PC-9 (cell line): ENCODE data around the gene KLK14. TPM values are rescaled to one million over a fixed set of nuclear protein-coding genes. Genes with fewer than 3 reads are reported as not detected.

Source experiments
- BruUV-seq: library from RNA; stranded (reverse); fragments of 400-500 nt; replicated peaks from 2 replicates; lab custom pipeline; 2021; lab: Mats Ljungman, UMichigan
- CTCF ChIA-PET: fragments of 300-600 bp; sonication (Branson Sonifier 250); formaldehyde crosslinking; loops from one replicate; lab custom pipeline; 2022; ENCODE audit warnings: antibody characterized with exemption; lab: Charles Lee
- POLR2A ChIA-PET: fragments of 300-600 bp; sonication (Branson Sonifier 250); formaldehyde crosslinking; loops from one replicate; lab custom pipeline; 2022; ENCODE audit warnings: antibody characterized with exemption; ENCODE audit not compliant: unreplicated experiment; lab: Charles Lee
- DNase-seq, 2 experiments: peaks; one replicate each; pipeline versions ENCODE4 v3.0.0 to v3.0.0-alpha.2; 2015 to 2022; ENCODE audit warnings: mixed read lengths in 1 of 2
- H2AFZ ChIP-seq: fragments of 200-600 bp; sonication (generic); 2 replicates; pipeline ENCODE4 v1.8.1; 2017; ENCODE audit warnings: antibody characterized with exemption
- H3F3A ChIP-seq: fragments of 200-600 bp; sonication (generic); 2 replicates; pipeline ENCODE4 v1.8.1; 2017; ENCODE audit warnings: antibody characterized with exemption, mild to moderate bottlenecking, low read depth; ENCODE audit not compliant: insufficient read depth
- H3K27ac ChIP-seq: fragments of 200-600 bp; sonication (generic); 2 replicates; pipeline ENCODE4 v1.6.1; 2016; ENCODE audit warnings: mixed run types
- H3K27me3 ChIP-seq: fragments of 200-600 bp; sonication (generic); 2 replicates; pipeline ENCODE4 v1.6.1; 2016; ENCODE audit warnings: low read depth, mixed run types; ENCODE audit not compliant: insufficient read depth
- H3K36me3 ChIP-seq: fragments of 200-600 bp; sonication (generic); 2 replicates; pipeline ENCODE4 v1.6.1; 2016; ENCODE audit warnings: low read depth, mixed run types
- H3K4me1 ChIP-seq: fragments of 200-600 bp; sonication (generic); replicated peaks from 2 replicates; pipeline ENCODE4 v1.6.1; 2016; ENCODE audit warnings: mixed run types; ENCODE audit not compliant: insufficient read depth
- H3K4me2 ChIP-seq: fragments of 200-600 bp; sonication (generic); 2 replicates; pipeline ENCODE4 v1.6.1; 2017; ENCODE audit warnings: mixed run types
- H3K4me3 ChIP-seq: fragments of 200-600 bp; sonication (generic); 2 replicates; pipeline ENCODE4 v1.6.1; 2016; ENCODE audit warnings: mixed run types
- H3K79me2 ChIP-seq: fragments of 200-600 bp; sonication (generic); 2 replicates; pipeline ENCODE4 v1.6.1; 2017; ENCODE audit warnings: low read depth, mixed run types
- H3K9me2 ChIP-seq: fragments of 200-600 bp; sonication (generic); 2 replicates; pipeline ENCODE4 v1.8.1; 2017; ENCODE audit warnings: mild to moderate bottlenecking; ENCODE audit not compliant: insufficient read depth
- H3K9me3 ChIP-seq: fragments of 200-600 bp; sonication (generic); 2 replicates; pipeline ENCODE4 v1.8.1; 2016; ENCODE audit warnings: low read depth; ENCODE audit not compliant: insufficient read depth
- H4K20me1 ChIP-seq: fragments of 200-600 bp; sonication (generic); 2 replicates; pipeline ENCODE4 v1.8.1; 2017; ENCODE audit not compliant: insufficient read depth
- CTCF ChIP-seq: fragments of 200-600 bp; sonication (generic); conservative IDR thresholded peaks from 2 replicates; pipeline ENCODE4 v1.6.1; 2017; ENCODE audit warnings: mixed run types, antibody characterized with exemption, mild to moderate bottlenecking, moderate library complexity
- EZH2 ChIP-seq: fragments of 200-600 bp; sonication (generic); IDR thresholded peaks from 2 replicates; pipeline ENCODE4 v1.8.0; 2017; ENCODE audit warnings: antibody characterized with exemption, low read depth
- intact Hi-C: fragments of 100-400 bp; cut with micrococcal nuclease; formaldehyde crosslinking; loops from one replicate; pipeline ENCODE4 v1.10.0; 2022; ENCODE audit not compliant: unreplicated experiment
- total RNA-seq: library from RNA; stranded (reverse); gene quantifications from 2 replicates; pipeline ENCODE4 v1.2.3, GENCODE V29; 2021

The KLK14 gene
- total RNA-seq, 1 experiment from 2014 or later = 0.57 TPM

GRCh38 chr19:51119101-51119500 is 36.4 kb upstream of the KLK14 start:
- Histone ChIP-seq H4K20me1 (no peaks in the 10 kb centered on the region), H3K27me3 (peaks cover 97% of the 10 kb centered on the region), H3K9me3 (no peaks in the 10 kb centered on the region), H3K4me1 (no peaks in the 10 kb centered on the region), H3K27ac (no peak overlapping the region), H3K79me2 (no peaks in the 10 kb centered on the region), H3K4me3 (no peak overlapping the region), H3K36me3 (no peaks in the 10 kb centered on the region), H3K9me2 (no peaks in the 10 kb centered on the region), H3F3A (no peaks in the 10 kb centered on the region), H3K4me2 (no peak overlapping the region), H2AFZ (no peak overlapping the region)
- no TSS peak for BruUV-seq
- intact Hi-C loops = no loop called here
- ChIA-PET CTCF (interaction anchor here (0.5 kb wide), 1 partner anchor 100 kb away, joined by 6 read pairs; no protein-coding TSS in a partner anchor), POLR2A (no interaction called here)
- no peak for DNase-seq
- TF ChIP-seq CTCF = no peak

GRCh38 chr19:51116736-51117286 is 34.1 kb upstream of the KLK14 start:
- TF ChIP-seq EZH2 (peak; percentile 77; the same call in 1 of the 2 replicates), CTCF (no peak)
- ChIA-PET POLR2A (no interaction called here), CTCF (no interaction called here)
- H3K4me3 ChIP-seq = no peak overlapping the region
- H3F3A ChIP-seq = no peaks in the 10 kb centered on the region
- no peaks in the 10 kb centered on the region for H3K9me3 ChIP-seq
- H3K4me1 ChIP-seq = no peaks in the 10 kb centered on the region
- no peaks in the 10 kb centered on the region for H4K20me1 ChIP-seq
- no peaks in the 10 kb centered on the region for H3K9me2 ChIP-seq
- H3K4me2 ChIP-seq = no peak overlapping the region
- H3K27me3 ChIP-seq = peaks cover 95% of the 10 kb centered on the region
- no TSS peak for BruUV-seq
- no peak for DNase-seq
- no peak overlapping the region for H3K27ac ChIP-seq
- H2AFZ ChIP-seq = no peak overlapping the region
- H3K36me3 ChIP-seq = no peaks in the 10 kb centered on the region
- no peaks in the 10 kb centered on the region for H3K79me2 ChIP-seq
- intact Hi-C loops = no loop called here

GRCh38 chr19:51114087-51114729 is 31.5 kb upstream of the KLK14 start:
- H4K20me1 ChIP-seq = no peaks in the 10 kb centered on the region
- H3K4me2 ChIP-seq = no peak overlapping the region
- TF ChIP-seq CTCF (no peak), EZH2 (no peak)
- intact Hi-C loops = no loop called here
- no peaks in the 10 kb centered on the region for H3K9me2 ChIP-seq
- ChIA-PET POLR2A (interaction anchor here (0.6 kb wide), 1 partner anchor 130 kb away, joined by 4 read pairs; no protein-coding TSS in a partner anchor), CTCF (no interaction called here)
- H3K27ac ChIP-seq = no peak overlapping the region
- no peak for DNase-seq
- no TSS peak for BruUV-seq
- H3K4me3 ChIP-seq = no peak overlapping the region
- H3F3A ChIP-seq = peaks cover 9% of the 10 kb centered on the region; the same call in 1 of the 2 replicates
- peaks cover 84% of the 10 kb centered on the region for H3K27me3 ChIP-seq
- H3K9me3 ChIP-seq = no peaks in the 10 kb centered on the region
- H3K4me1 ChIP-seq = no peaks in the 10 kb centered on the region
- H3K79me2 ChIP-seq = no peaks in the 10 kb centered on the region
- H2AFZ ChIP-seq = no peak overlapping the region
- H3K36me3 ChIP-seq = no peaks in the 10 kb centered on the region
